B cell (primary cell): ENCODE results near the gene CHTF8. TPM values are rescaled to one million over a fixed set of nuclear protein-coding genes. Genes with fewer than 3 reads are reported as not detected.

Source experiments
- ATAC-seq: fragments of 200-7000 bp; cut with Tn5 transposase; one replicate; pipeline ENCODE4 v1.10.0; 2021; ENCODE audit warnings: low read depth, mild to moderate bottlenecking, moderate number of reproducible peaks, moderate library complexity
- CTCF ChIA-PET: fragments of 350-600 bp; sonication (Branson Sonifier 250); formaldehyde crosslinking; loops from one replicate; lab custom pipeline; 2021; ENCODE audit warnings: antibody characterized with exemption, inconsistent platforms; lab: Charles Lee
- POLR2A ChIA-PET: fragments of 350-600 bp; sonication (Branson Sonifier 250); formaldehyde crosslinking; loops from one replicate; lab custom pipeline; 2021; ENCODE audit warnings: antibody characterized with exemption; lab: Charles Lee
- DNase-seq: peaks from one replicate; pipeline ENCODE4 v3.0.0; 2013
- H2AFZ ChIP-seq: 2 replicates; pipeline ENCODE4 v1.6.1; 2012; ENCODE audit warnings: mild to moderate bottlenecking, low read depth, low read length; ENCODE audit not compliant: insufficient read depth, poor library complexity, severe bottlenecking
- H3K27ac ChIP-seq, 2 donors: 1 replicate in 1 of 2; 2 replicates in 1 of 2; pipeline ENCODE4 v1.5.1; 2012 to 2013; ENCODE audit warnings: low read length in 2 of 2, mild to moderate bottlenecking in 2 of 2, moderate library complexity in 1 of 2
- H3K27me3 ChIP-seq, 4 experiments: fragments of 200-600 bp in 1 of 4; sonication (generic) in 1 of 4; replicated peaks in 1 of 4; 1 replicate in 2 of 4; 2 replicates in 2 of 4; pipeline versions ENCODE4 v1.6.1 to v1.7.0; 2013 to 2016; ENCODE audit warnings: low read length in 3 of 4, mild to moderate bottlenecking in 2 of 4, mixed read lengths in 1 of 4, moderate library complexity in 1 of 4; ENCODE audit not compliant: insufficient read depth in 4 of 4, control insufficient read depth in 3 of 4; ENCODE audit errors: control extremely low read depth in 1 of 4
- H3K36me3 ChIP-seq, 2 experiments: replicated peaks in 1 of 2; 1 replicate in 1 of 2; 2 replicates in 1 of 2; pipeline versions ENCODE4 v1.6.1 to v1.7.1; 2013; ENCODE audit warnings: low read length in 1 of 2; ENCODE audit not compliant: insufficient read depth in 2 of 2, control insufficient read depth in 1 of 2; ENCODE audit errors: control extremely low read depth in 1 of 2, extremely low read depth in 1 of 2
- H3K4me1 ChIP-seq, 2 donors: fragments of 200-600 bp in 1 of 2; sonication (generic) in 1 of 2; 1 replicate in 1 of 2; 2 replicates in 1 of 2; pipeline versions ENCODE4 v1.5.1 to v1.6.1; 2013 to 2017; ENCODE audit warnings: low read length in 2 of 2; ENCODE audit not compliant: control insufficient read depth in 2 of 2, insufficient read depth in 2 of 2
- H3K4me2 ChIP-seq: replicated peaks from 2 replicates; pipeline ENCODE3; 2012; ENCODE audit warnings: mild to moderate bottlenecking, low read depth, low read length; ENCODE audit not compliant: poor library complexity, severe bottlenecking
- H3K4me3 ChIP-seq, 5 experiments: fragments of 200-600 bp in 1 of 5; sonication (generic) in 1 of 5; 1 replicate in 3 of 5; 2 replicates in 2 of 5; pipeline versions ENCODE4 v1.5.1 to v1.7.0; 2011 to 2016; ENCODE audit warnings: low read length in 4 of 5, mild to moderate bottlenecking in 4 of 5, low read depth in 2 of 5, control low read depth in 1 of 5, moderate library complexity in 1 of 5; ENCODE audit not compliant: insufficient read depth in 1 of 5; ENCODE audit errors: control extremely low read depth in 1 of 5, extremely low read depth in 1 of 5
- H3K79me2 ChIP-seq: fragments of 200-600 bp; sonication (generic); one replicate; pipeline ENCODE4 v1.6.0; 2016; ENCODE audit warnings: low read length; ENCODE audit not compliant: control insufficient read depth, insufficient read depth
- H3K9ac ChIP-seq: fragments of 200-600 bp; sonication (generic); 2 replicates; pipeline ENCODE4 v1.6.1; 2017; ENCODE audit warnings: mild to moderate bottlenecking, low read length, moderate library complexity
- H3K9me3 ChIP-seq, 3 donors: one replicate each; pipeline versions ENCODE4 v1.6.1 to v1.7.1; 2013; ENCODE audit warnings: low read length in 2 of 3; ENCODE audit not compliant: control insufficient read depth in 2 of 3, insufficient read depth in 1 of 3; ENCODE audit errors: control extremely low read depth in 1 of 3
- H4K20me1 ChIP-seq: 2 replicates; pipeline ENCODE4 v1.6.0; 2012; ENCODE audit warnings: mild to moderate bottlenecking, low read length; ENCODE audit not compliant: insufficient read depth, control insufficient read depth, poor library complexity, severe bottlenecking
- H3K27ac Mint-ChIP-seq: one replicate; pipeline ENCODE4 v1.8.0; 2021; ENCODE audit warnings: mixed read lengths
- H3K27me3 Mint-ChIP-seq: one replicate; pipeline ENCODE4 v1.8.0; 2021; ENCODE audit warnings: mixed read lengths
- H3K4me1 Mint-ChIP-seq: one replicate; pipeline ENCODE4 v1.8.0; 2021; ENCODE audit warnings: mixed read lengths
- H3K4me3 Mint-ChIP-seq: one replicate; pipeline ENCODE4 v1.8.0; 2021; ENCODE audit warnings: mixed read lengths
- H3K9me3 Mint-ChIP-seq: one replicate; pipeline ENCODE4 v1.8.0; 2022; ENCODE audit warnings: mixed read lengths; ENCODE audit not compliant: insufficient read depth
- EZH2 ChIP-seq: IDR thresholded peaks from 2 replicates; pipeline ENCODE4 v1.6.1; 2012; ENCODE audit warnings: borderline replicate concordance, low read depth, mild to moderate bottlenecking, moderate library complexity, low read length; ENCODE audit not compliant: insufficient read depth, poor library complexity, severe bottlenecking
- WGBS: methylation state at CpG from one replicate; pipeline ENCODE4 v1.1.5; 2013; ENCODE audit warnings: missing lambda C conversion rate; ENCODE audit not compliant: insufficient coverage; 5-methylcytosine and 5-hydroxymethylcytosine counted together
- intact Hi-C: fragments of 100-400 bp; cut with micrococcal nuclease; formaldehyde crosslinking; loops from one replicate; pipeline ENCODE4 v1.10.0; 2022
- polyA plus RNA-seq: library from polyadenylated mRNA; depleted of rRNA; stranded (reverse); fragments of >200 nt; gene quantifications from 2 replicates; pipeline ENCODE4 v1.2.3, GENCODE V29; 2012
- total RNA-seq, 2 donors: library from RNA; stranded (reverse); fragments of 120-200 nt in 1 of 2; gene quantifications; 1 replicate in 1 of 2; 2 replicates in 1 of 2; pipeline versions ENCODE4 v1.2.3 to v1.2.4, GENCODE V29; 2013 to 2022
- TF ChIP-seq, protein P1 (sequence below): fragments of 200-600 bp; IDR thresholded peaks from one replicate; pipeline ENCODE4 v1.8.0; 2022; ENCODE audit warnings: antibody characterized with exemption, mild to moderate bottlenecking

Gene CHTF8
- total and polyA plus RNA-seq, 2 donors (not counting 1 experiment from before 2014, with no cell fraction given): 65.0 to 112 TPM

DNA sequence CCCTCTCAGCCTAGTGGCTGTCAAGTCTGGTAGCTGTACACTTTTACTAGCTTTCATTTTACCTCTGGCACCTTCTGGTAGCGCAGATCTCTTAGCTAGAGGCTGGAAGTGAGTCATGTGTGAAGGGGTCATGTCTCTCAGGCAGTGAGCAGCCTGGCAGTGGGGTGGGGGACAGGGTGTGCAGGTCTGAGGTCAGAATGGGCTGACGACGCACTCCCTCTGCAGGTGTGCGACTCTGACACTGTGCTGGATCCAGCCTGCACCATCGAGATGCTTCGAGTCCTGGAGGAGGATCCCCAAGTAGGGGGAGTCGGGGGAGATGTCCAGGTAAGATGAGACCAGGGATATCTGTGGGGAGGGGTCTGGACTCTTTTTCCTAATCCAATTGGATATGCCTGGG is 19.2 kb downstream of the CHTF8 start:
- TF ChIP-seq, protein P1, sequence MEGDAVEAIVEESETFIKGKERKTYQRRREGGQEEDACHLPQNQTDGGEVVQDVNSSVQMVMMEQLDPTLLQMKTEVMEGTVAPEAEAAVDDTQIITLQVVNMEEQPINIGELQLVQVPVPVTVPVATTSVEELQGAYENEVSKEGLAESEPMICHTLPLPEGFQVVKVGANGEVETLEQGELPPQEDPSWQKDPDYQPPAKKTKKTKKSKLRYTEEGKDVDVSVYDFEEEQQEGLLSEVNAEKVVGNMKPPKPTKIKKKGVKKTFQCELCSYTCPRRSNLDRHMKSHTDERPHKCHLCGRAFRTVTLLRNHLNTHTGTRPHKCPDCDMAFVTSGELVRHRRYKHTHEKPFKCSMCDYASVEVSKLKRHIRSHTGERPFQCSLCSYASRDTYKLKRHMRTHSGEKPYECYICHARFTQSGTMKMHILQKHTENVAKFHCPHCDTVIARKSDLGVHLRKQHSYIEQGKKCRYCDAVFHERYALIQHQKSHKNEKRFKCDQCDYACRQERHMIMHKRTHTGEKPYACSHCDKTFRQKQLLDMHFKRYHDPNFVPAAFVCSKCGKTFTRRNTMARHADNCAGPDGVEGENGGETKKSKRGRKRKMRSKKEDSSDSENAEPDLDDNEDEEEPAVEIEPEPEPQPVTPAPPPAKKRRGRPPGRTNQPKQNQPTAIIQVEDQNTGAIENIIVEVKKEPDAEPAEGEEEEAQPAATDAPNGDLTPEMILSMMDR: no peak
- TF ChIP-seq EZH2: no peak
- Histone ChIP-seq H2AFZ (no peak overlapping the region), H3K36me3 (peaks cover 1 to 48% of the 10 kb centered on the region in 2 experiments), H3K4me3 (no peak overlapping the region), H3K9ac (no peak overlapping the region), H3K27me3 (peaks cover 0 to 2% (median under 1%) of the 10 kb centered on the region in 4 experiments), H3K4me1 (no peaks in the 10 kb centered on the region), H4K20me1 (peaks cover 71% of the 10 kb centered on the region), H3K79me2 (peaks cover 1% of the 10 kb centered on the region), H3K4me2 (no peak overlapping the region), H3K9me3 (no peaks in the 10 kb centered on the region), H3K27ac (no peak overlapping the region)
- intact Hi-C loops: no loop called here
- DNase-seq: no peak
- WGBS: 100% methylated on average over 7 of the region's 7 CpGs
- no peak overlapping the region for H3K27ac Mint-ChIP-seq
- no peak for ATAC-seq
- H3K9me3 Mint-ChIP-seq: no peaks in the 10 kb centered on the region
- POLR2A ChIA-PET: no interaction called here
- CTCF ChIA-PET: interaction anchor here (1.0 to 1.9 kb wide), 6 partner anchors 10 to 248 kb away, joined by 3 to 9 read pairs (median 4); partner anchors contain the start of genes CHTF8 and UTP4
- peaks cover 4% of the 10 kb centered on the region for H3K4me1 Mint-ChIP-seq
- no peak overlapping the region for H3K4me3 Mint-ChIP-seq
- H3K27me3 Mint-ChIP-seq: peaks cover 5% of the 10 kb centered on the region

DNA sequence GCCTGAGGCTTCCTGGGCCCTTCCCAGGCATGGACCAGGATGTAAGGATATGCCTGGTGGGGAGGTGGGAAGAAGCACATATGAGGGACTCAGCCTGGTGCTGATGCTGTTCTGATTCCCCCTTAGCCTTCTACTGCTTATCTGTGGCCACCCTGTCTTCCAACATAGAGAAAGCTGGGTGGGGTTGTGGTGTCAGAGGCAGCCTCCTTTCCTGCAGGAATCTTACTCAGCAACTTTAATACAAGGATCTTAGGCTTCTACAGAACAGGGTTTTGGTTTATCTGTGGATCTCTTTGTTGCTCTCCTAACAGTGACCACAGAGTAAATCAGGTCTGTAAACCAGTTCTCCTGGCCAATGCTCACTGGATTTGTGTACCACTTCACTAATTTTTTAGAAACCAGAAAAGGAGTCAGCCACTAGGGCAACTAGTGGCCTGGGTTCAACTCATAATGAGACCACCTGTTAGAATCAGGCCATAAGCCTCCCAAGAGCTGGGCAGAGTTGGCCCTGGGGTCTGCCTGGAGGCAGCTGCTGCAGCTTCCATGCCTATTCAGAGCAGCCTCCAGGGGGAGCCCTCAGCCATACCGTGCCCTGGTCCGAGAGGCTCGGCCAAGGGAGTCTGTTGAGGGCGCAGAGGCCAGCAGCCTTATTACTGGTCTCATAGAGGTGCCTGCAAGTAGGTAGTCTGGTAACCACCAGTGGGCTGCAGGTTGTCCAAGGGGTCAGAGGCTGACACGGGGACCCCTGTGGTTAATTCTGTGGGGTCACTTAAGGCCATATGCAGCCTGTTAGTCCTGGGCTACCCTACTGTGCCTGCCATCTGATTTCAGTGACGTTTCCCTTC is 19.9 kb downstream of the CHTF8 start:
- Histone ChIP-seq H3K4me1 (peaks cover 5 to 6% of the 10 kb centered on the region in 2 donors), H3K4me2 (no peak overlapping the region), H4K20me1 (peaks cover 71% of the 10 kb centered on the region), H3K4me3 (no peak overlapping the region), H3K9me3 (no peaks in the 10 kb centered on the region), H3K27me3 (peaks cover 0 to 9% (median 4%) of the 10 kb centered on the region in 4 experiments), H3K79me2 (no peaks in the 10 kb centered on the region), H2AFZ (no peak overlapping the region), H3K9ac (no peak overlapping the region), H3K27ac (no peak overlapping the region), H3K36me3 (peaks cover 1 to 41% of the 10 kb centered on the region in 2 experiments)
- DNase-seq (peak; percentile 51), ATAC-seq (peak; percentile 67)
- no peak overlapping the region for H3K4me3 Mint-ChIP-seq
- TF ChIP-seq, protein P1: peak; percentile 73
- TF ChIP-seq EZH2: no peak
- H3K4me1 Mint-ChIP-seq: peaks cover 2% of the 10 kb centered on the region
- intact Hi-C loops: no loop called here
- H3K27ac Mint-ChIP-seq: no peak overlapping the region
- CTCF ChIA-PET: interaction anchor here (0.6 to 2.8 kb wide), 8 partner anchors 11 to 247 kb away, joined by 3 to 9 read pairs (median 4); partner anchors contain the start of genes CHTF8 and UTP4
- H3K27me3 Mint-ChIP-seq: peaks cover 10% of the 10 kb centered on the region
- POLR2A ChIA-PET: no interaction called here
- H3K9me3 Mint-ChIP-seq: no peaks in the 10 kb centered on the region
- 81% methylated on average over 6 of the region's 6 CpGs for WGBS
